ENCODE results near the gene KRT83. TPM values are rescaled to one million over a fixed set of nuclear protein-coding genes. Genes with fewer than 3 reads are reported as not detected.

The KRT83 gene
- total and polyA plus RNA-seq, 3 donors from 2014 or later, result 0.39 to 1.2 (median 0.44) TPM

- H3K36me3 ChIP-seq (ENCODE audit: low read depth, missing control alignments), result no peaks in the 10 kb centered on the region
- H3K9me3 ChIP-seq, result no peaks in the 10 kb centered on the region
- H3K27ac ChIP-seq, result no peak overlapping the region
- TF ChIP-seq CTCF (IDR thresholded peaks at IDR 0.05), result no peak
- TF ChIP-seq POLR2A (IDR thresholded peaks at IDR 0.05), result no peak
- H3K27me3 ChIP-seq, result no peaks in the 10 kb centered on the region
- DNase-seq, result no peak
- 80 to 82% methylated on average over 5 of the region's 5 CpGs for WGBS, 2 donors
- H3K4me3 ChIP-seq, result no peak overlapping the region
- H3K4me1 ChIP-seq, result no peaks in the 10 kb centered on the region
- intact Hi-C loops (cut with DNase I; ENCODE audit: low total_unique reads), result no loop called here
These were observed 38.4 kb upstream of the KRT83 start for GRCh38 chr12:52359621-52360061.

- Histone ChIP-seq H3K27me3 (no peaks in the 10 kb centered on the region), H3K9me3 (no peaks in the 10 kb centered on the region), H3K4me1 (no peaks in the 10 kb centered on the region), H3K4me3 (no peak overlapping the region), H3K27ac (no peak overlapping the region), H3K36me3 (ENCODE audit: low read depth, missing control alignments) (no peaks in the 10 kb centered on the region)
- no peak for DNase-seq
- no peak for TF ChIP-seq POLR2A (IDR thresholded peaks at IDR 0.05)
- no peak for TF ChIP-seq CTCF (IDR thresholded peaks at IDR 0.05)
- WGBS, 2 donors, result 81 to 85% methylated on average over 4 to 5 of the region's 5 CpGs
- intact Hi-C loops (cut with DNase I; ENCODE audit: low total_unique reads), result no loop called here
These were observed 37.6 kb upstream of the KRT83 start for GRCh38 chr12:52358575-52359350.

- Histone ChIP-seq H3K9me3 (no peaks in the 10 kb centered on the region), H3K36me3 (ENCODE audit: low read depth, missing control alignments) (no peaks in the 10 kb centered on the region), H3K27ac (no peak overlapping the region), H3K27me3 (no peaks in the 10 kb centered on the region), H3K4me1 (no peaks in the 10 kb centered on the region), H3K4me3 (no peak overlapping the region)
- no peak for DNase-seq
- intact Hi-C loops (cut with DNase I; ENCODE audit: low total_unique reads), result no loop called here
- 80 to 86% methylated on average over 19 to 20 of the region's 20 CpGs for WGBS, 2 donors
- TF ChIP-seq CTCF (IDR thresholded peaks at IDR 0.05), result no peak
- TF ChIP-seq POLR2A (IDR thresholded peaks at IDR 0.05), result no peak
These were observed 35.8 kb upstream of the KRT83 start for GRCh38 chr12:52356762-52357580.

GRCh38 chr12:52356031-52356761 lies 35.0 kb upstream of the KRT83 start:
- TF ChIP-seq POLR2A (IDR thresholded peaks at IDR 0.05) (no peak), CTCF (IDR thresholded peaks at IDR 0.05) (no peak)
- H3K4me1 ChIP-seq, result no peaks in the 10 kb centered on the region
- H3K27me3 ChIP-seq, result no peaks in the 10 kb centered on the region
- no peaks in the 10 kb centered on the region for H3K9me3 ChIP-seq
- peak overlapping the region in 1 of 2 donors; percentile 7 for H3K4me3 ChIP-seq
- no peak for DNase-seq
- intact Hi-C loops (cut with DNase I; ENCODE audit: low total_unique reads), result no loop called here
- H3K27ac ChIP-seq, result no peak overlapping the region
- no peaks in the 10 kb centered on the region for H3K36me3 ChIP-seq (ENCODE audit: low read depth, missing control alignments)
- WGBS, 2 donors, result 67 to 80% methylated on average over 13 to 56 of the region's 56 CpGs

Data from testis (tissue), 3 donors.